Panc1 (cell line): ENCODE results near the gene TECPR2. TPM values are rescaled to one million over a fixed set of nuclear protein-coding genes. Genes with fewer than 3 reads are reported as not detected.

ENCODE experiments used
- ATAC-seq: fragments of 200-7000 bp; cut with Tn5 transposase; 2 replicates; pipeline ENCODE4 v1.9.1; 2020; ENCODE audit warnings: mild to moderate bottlenecking, moderate library complexity
- BruUV-seq: library from RNA; stranded (reverse); fragments of 400-500 nt; replicated peaks from 2 replicates; lab custom pipeline; 2021; lab: Mats Ljungman, UMichigan
- CTCF ChIA-PET: fragments of 300-600 bp; sonication (Branson Sonifier 250); formaldehyde crosslinking; loops from one replicate; lab custom pipeline; 2022; ENCODE audit warnings: antibody characterized with exemption; lab: Charles Lee
- POLR2A ChIA-PET: fragments of 300-600 bp; sonication (Branson Sonifier 250); formaldehyde crosslinking; loops from one replicate; lab custom pipeline; 2022; ENCODE audit warnings: antibody characterized with exemption; lab: Charles Lee
- DNase-seq: peaks from one replicate; pipeline ENCODE4 v3.0.0-alpha.2; 2010; ENCODE audit warnings: low read depth, low spot score
- H3K27ac ChIP-seq: 2 replicates; pipeline ENCODE4 v1.5.1; 2011; ENCODE audit warnings: mild to moderate bottlenecking, low read length, inconsistent platforms
- H3K27me3 ChIP-seq: fragments of 200-500 bp; sonication (Bioruptor generic); 2 replicates; pipeline ENCODE4 v1.6.0; 2014; ENCODE audit warnings: low read length, inconsistent platforms; ENCODE audit not compliant: control insufficient read depth, insufficient read depth
- H3K36me3 ChIP-seq: fragments of 200-500 bp; sonication (Bioruptor generic); 2 replicates; pipeline ENCODE4 v1.5.1; 2014; ENCODE audit warnings: inconsistent platforms, mild to moderate bottlenecking, low read length, moderate library complexity; ENCODE audit not compliant: control insufficient read depth, insufficient read depth
- H3K4me1 ChIP-seq: 2 replicates; pipeline ENCODE4 v1.5.1; 2011; ENCODE audit warnings: inconsistent platforms, mild to moderate bottlenecking, low read length, moderate library complexity; ENCODE audit not compliant: control insufficient read depth, insufficient read depth
- H3K4me3 ChIP-seq, 2 experiments: 2 replicates each; pipeline ENCODE4 v1.5.1; 2011 to 2012; ENCODE audit warnings: low read depth in 2 of 2, low read length in 2 of 2, mild to moderate bottlenecking in 2 of 2, inconsistent platforms in 1 of 2, moderate library complexity in 1 of 2
- H3K9me3 ChIP-seq: fragments of 200-500 bp; sonication (Bioruptor generic); 2 replicates; pipeline ENCODE4 v1.5.1; 2014; ENCODE audit warnings: low read depth, mild to moderate bottlenecking, inconsistent platforms, low read length, moderate library complexity; ENCODE audit not compliant: control insufficient read depth, insufficient read depth
- POLR2AphosphoS5 ChIP-seq: IDR thresholded peaks from 2 replicates; pipeline ENCODE4 v1.6.1; 2012; ENCODE audit warnings: mild to moderate bottlenecking, low read depth, low read length, moderate library complexity
- SIN3A ChIP-seq: IDR thresholded peaks from 2 replicates; pipeline ENCODE4 v1.6.1; 2012; ENCODE audit warnings: low read depth, mild to moderate bottlenecking, low read length, moderate library complexity, borderline replicate concordance; ENCODE audit not compliant: insufficient read depth
- TCF7L2 ChIP-seq: IDR thresholded peaks from 2 replicates; pipeline ENCODE4 v1.6.1; 2011; ENCODE audit warnings: mild to moderate bottlenecking, low read depth, low read length, inconsistent platforms
- in situ Hi-C: cut with HindIII; loops from 2 replicates; pipeline ENCODE4 v1.10.0; 2016; ENCODE audit warnings: low sequenced_read_pairs, low pct_unique_long_range_greater_than_20kb
- intact Hi-C: fragments of 100-400 bp; cut with micrococcal nuclease; formaldehyde crosslinking; loops from one replicate; pipeline ENCODE4 v1.10.0; 2022; ENCODE audit not compliant: unreplicated experiment
- total RNA-seq: library from RNA; stranded (reverse); gene quantifications from one replicate; pipeline ENCODE4 v1.2.1, GENCODE V29; 2021; ENCODE audit not compliant: unreplicated experiment
- TF ChIP-seq, protein P1 (sequence below): fragments of 450-650 bp; IDR thresholded peaks from 2 replicates; pipeline ENCODE4 v1.5.1; 2017; ENCODE audit warnings: mild to moderate bottlenecking
- TF ChIP-seq, protein P2 (sequence below), 2 experiments: IDR thresholded peaks; 2 replicates each; pipeline ENCODE4 v1.6.1; 2011 to 2012; ENCODE audit warnings: low read depth in 2 of 2, control low read depth in 1 of 2, low read length in 1 of 2, mild to moderate bottlenecking in 1 of 2, moderate library complexity in 1 of 2; ENCODE audit not compliant: insufficient read depth in 1 of 2

Gene TECPR2
- total RNA-seq, 1 experiment from 2014 or later: 15.5 TPM

DNA sequence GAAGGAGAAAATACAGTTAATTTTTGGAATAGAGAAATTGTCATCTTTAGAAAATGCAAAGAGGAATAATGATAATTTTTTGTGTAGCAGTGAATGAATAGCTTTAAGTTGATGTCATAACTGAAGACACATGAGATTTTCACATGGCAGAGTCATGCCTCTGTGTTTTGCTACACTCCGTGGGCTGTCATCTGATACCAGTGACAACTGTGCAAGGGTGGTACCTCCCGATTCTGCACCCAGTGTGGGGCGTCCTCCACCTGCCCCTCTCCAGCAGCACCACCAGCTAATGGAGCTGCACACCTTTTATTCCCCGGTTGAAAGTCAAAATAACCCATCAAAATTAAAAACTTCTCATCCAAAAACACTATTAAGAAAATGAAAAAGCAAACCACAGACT is 99.7 kb downstream of the TECPR2 start:
- ChIA-PET POLR2A (no interaction called here), CTCF (no interaction called here)
- TF ChIP-seq, protein P1, sequence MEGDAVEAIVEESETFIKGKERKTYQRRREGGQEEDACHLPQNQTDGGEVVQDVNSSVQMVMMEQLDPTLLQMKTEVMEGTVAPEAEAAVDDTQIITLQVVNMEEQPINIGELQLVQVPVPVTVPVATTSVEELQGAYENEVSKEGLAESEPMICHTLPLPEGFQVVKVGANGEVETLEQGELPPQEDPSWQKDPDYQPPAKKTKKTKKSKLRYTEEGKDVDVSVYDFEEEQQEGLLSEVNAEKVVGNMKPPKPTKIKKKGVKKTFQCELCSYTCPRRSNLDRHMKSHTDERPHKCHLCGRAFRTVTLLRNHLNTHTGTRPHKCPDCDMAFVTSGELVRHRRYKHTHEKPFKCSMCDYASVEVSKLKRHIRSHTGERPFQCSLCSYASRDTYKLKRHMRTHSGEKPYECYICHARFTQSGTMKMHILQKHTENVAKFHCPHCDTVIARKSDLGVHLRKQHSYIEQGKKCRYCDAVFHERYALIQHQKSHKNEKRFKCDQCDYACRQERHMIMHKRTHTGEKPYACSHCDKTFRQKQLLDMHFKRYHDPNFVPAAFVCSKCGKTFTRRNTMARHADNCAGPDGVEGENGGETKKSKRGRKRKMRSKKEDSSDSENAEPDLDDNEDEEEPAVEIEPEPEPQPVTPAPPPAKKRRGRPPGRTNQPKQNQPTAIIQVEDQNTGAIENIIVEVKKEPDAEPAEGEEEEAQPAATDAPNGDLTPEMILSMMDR: no peak
- TF ChIP-seq, protein P2, sequence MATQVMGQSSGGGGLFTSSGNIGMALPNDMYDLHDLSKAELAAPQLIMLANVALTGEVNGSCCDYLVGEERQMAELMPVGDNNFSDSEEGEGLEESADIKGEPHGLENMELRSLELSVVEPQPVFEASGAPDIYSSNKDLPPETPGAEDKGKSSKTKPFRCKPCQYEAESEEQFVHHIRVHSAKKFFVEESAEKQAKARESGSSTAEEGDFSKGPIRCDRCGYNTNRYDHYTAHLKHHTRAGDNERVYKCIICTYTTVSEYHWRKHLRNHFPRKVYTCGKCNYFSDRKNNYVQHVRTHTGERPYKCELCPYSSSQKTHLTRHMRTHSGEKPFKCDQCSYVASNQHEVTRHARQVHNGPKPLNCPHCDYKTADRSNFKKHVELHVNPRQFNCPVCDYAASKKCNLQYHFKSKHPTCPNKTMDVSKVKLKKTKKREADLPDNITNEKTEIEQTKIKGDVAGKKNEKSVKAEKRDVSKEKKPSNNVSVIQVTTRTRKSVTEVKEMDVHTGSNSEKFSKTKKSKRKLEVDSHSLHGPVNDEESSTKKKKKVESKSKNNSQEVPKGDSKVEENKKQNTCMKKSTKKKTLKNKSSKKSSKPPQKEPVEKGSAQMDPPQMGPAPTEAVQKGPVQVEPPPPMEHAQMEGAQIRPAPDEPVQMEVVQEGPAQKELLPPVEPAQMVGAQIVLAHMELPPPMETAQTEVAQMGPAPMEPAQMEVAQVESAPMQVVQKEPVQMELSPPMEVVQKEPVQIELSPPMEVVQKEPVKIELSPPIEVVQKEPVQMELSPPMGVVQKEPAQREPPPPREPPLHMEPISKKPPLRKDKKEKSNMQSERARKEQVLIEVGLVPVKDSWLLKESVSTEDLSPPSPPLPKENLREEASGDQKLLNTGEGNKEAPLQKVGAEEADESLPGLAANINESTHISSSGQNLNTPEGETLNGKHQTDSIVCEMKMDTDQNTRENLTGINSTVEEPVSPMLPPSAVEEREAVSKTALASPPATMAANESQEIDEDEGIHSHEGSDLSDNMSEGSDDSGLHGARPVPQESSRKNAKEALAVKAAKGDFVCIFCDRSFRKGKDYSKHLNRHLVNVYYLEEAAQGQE (IDR thresholded peaks at IDR 0.05; ENCODE audit: insufficient read depth in 1 of 2, low read depth in 2 of 2, low read length in 1 of 2): no peak
- TF ChIP-seq SIN3A: no peak
- TF ChIP-seq TCF7L2: no peak
- Histone ChIP-seq H3K36me3 (no peaks in the 10 kb centered on the region), H3K27ac (no peak overlapping the region), H3K4me1 (no peaks in the 10 kb centered on the region), H3K27me3 (no peaks in the 10 kb centered on the region), H3K4me3 (no peak overlapping the region), H3K9me3 (no peaks in the 10 kb centered on the region)
- intact Hi-C loops (no loop called here), in situ Hi-C loops (no loop called here)
- ATAC-seq (no peak), DNase-seq (no peak)
- BruUV-seq: no TSS peak

- no peak overlapping the region for H3K4me3 ChIP-seq
- in situ Hi-C loops (no loop called here), intact Hi-C loops (no loop called here)
- ChIA-PET CTCF (no interaction called here), POLR2A (no interaction called here)
- ATAC-seq (no peak), DNase-seq (no peak)
- H3K27me3 ChIP-seq: no peaks in the 10 kb centered on the region
- no TSS peak for BruUV-seq
- H3K27ac ChIP-seq: no peak overlapping the region
- no peak for TF ChIP-seq POLR2AphosphoS5
- TF ChIP-seq, protein P1: no peak
- TF ChIP-seq, protein P2 (IDR thresholded peaks at IDR 0.05; ENCODE audit: insufficient read depth in 1 of 2, low read depth in 2 of 2, low read length in 1 of 2): no peak
- no peak for TF ChIP-seq SIN3A
- TF ChIP-seq TCF7L2: no peak
- H3K36me3 ChIP-seq: no peaks in the 10 kb centered on the region
- H3K9me3 ChIP-seq: no peaks in the 10 kb centered on the region
- H3K4me1 ChIP-seq: no peaks in the 10 kb centered on the region
Measured at GRCh38 chr14:102464006-102464405, 101.3 kb downstream of the TECPR2 start.
